Fibroblast of skin of abdomen (primary cell): ENCODE data around the gene HSFX2. TPM values are rescaled to one million over a fixed set of nuclear protein-coding genes. Genes with fewer than 3 reads are reported as not detected.
"Not testable (repeated sequence)": the region's sequence is repeated elsewhere in the genome, so short reads cannot be mapped to it uniquely, and the experiment has no call there.

Experiments used
- DNase-seq: peaks from one replicate; pipeline ENCODE4 v3.0.0-alpha.2; 2013
- polyA plus RNA-seq, 2 experiments: library from polyadenylated mRNA; unstranded; fragments of 120-200 nt; gene quantifications; one replicate each; pipeline ENCODE4 v1.2.1, GENCODE V29; 2013; ENCODE audit not compliant: insufficient read length in 2 of 2

Gene HSFX2, protein sequence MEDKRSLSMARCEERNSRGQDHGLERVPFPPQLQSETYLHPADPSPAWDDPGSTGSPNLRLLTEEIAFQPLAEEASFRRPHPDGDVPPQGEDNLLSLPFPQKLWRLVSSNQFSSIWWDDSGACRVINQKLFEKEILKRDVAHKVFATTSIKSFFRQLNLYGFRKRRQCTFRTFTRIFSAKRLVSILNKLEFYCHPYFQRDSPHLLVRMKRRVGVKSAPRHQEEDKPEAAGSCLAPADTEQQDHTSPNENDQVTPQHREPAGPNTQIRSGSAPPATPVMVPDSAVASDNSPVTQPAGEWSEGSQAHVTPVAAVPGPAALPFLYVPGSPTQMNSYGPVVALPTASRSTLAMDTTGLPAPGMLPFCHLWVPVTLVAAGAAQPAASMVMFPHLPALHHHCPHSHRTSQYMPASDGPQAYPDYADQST
- polyA plus RNA-seq (2013, experiment 1 of 2; ENCODE audit: insufficient read length), result 0.22 TPM
- not detected for polyA plus RNA-seq (2013, experiment 2 of 2; ENCODE audit: insufficient read length)

DNA sequence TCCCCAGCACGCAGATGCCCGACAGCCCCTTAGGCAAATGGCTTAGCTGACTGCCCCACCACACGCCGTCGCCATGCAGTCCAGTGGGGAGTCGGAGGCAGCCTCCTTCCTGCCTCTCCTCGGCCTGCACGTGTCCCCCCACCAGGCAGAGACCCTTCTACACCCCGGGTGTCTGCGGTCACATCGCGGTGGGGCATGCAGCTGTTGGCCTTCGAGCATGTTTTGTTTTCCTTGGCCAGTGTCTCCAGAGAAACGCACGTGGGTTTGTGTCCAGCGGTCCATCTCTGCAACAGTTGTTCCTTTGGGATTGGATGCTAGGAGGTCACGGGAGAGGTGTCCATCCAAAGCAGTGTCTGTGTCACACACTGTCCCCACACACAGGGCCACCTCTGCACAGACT, at the start of gene HSFX2:
Gene HSFX2 (minus strand): TSS at position 101 of the 400 bp plus-strand sequence. CDS start 614 bp downstream, outside the sequence.
- not testable (repeated sequence) for DNase-seq

DNA sequence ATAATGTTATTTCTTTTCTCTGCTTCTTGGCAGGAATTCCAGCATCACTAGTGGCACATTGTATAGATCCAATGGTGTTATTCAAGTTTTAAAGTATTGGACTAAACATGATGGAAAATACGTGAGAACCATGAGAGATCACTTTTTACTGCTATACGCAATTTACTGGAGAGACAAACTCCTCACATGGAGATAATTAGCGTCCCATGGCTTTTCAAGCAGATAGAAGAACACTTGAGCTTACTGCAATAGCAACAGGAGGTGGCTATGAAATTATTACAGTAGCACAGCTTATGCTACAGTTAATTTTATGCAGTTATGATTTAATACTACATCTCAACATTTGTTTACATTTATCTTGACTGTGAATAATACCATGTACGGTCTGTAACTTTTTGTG, 48.4 kb upstream of the HSFX2 start:
- DNase-seq, result no peak

DNA sequence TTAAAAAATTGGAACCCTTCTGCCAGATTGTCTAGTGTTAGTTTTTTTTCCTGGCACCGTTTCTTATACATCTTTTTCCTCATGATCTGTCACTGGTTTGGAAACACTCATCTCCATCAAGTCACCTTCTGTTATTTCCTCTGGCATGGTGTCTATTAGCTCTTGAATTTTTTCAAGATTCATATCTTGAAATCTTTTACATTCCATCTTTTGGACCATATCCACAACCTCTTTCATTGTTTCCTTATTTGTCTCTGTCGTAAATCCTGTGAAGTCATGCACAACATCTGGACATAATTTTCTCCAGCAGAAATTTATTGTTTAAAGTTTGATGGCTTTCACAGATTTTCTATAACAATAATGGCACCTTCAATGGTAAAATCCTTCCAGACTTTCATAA, 46.7 kb upstream of the HSFX2 start:
- DNase-seq, result peak; percentile 65

DNA sequence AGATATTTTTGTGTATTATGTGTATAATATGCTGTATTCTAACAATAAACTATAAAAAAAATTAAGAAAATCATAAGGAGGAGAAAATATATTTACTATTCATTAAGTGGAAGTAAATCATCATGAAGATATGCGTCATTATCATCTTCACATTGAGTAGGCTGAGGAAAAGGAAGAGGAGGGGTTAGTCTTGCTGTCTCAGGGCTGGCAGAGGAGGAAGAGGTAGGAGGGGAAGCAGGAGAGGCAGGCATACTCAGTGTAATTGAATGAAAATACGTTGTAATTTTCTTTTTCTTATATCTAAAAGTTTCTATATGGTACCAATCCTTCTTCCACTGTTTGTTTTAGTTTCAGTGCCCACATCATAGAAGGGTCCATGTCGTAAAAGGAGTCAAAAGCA, 46.3 kb upstream of the HSFX2 start:
- no peak for DNase-seq

DNA sequence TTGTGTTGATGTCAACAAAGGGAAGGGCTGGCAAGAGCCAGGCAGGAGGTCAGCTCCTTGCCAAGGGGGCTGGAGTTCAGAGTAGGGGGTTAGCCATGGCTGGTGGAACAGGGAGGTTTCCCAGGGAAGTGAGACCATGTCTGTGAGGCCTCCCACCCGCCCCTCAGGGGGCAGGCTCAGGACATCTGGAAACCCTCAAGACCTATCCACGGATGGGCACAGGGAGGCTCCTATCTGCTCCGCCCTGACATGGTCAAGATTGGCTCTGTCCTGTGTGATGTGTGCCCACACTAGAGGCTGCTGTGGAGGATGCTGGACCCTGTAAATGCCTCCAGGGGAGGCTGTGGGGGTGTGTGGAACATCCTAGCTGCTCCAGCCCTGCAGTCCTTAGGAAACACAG, 44.5 kb upstream of the HSFX2 start:
- DNase-seq, result no peak

DNA sequence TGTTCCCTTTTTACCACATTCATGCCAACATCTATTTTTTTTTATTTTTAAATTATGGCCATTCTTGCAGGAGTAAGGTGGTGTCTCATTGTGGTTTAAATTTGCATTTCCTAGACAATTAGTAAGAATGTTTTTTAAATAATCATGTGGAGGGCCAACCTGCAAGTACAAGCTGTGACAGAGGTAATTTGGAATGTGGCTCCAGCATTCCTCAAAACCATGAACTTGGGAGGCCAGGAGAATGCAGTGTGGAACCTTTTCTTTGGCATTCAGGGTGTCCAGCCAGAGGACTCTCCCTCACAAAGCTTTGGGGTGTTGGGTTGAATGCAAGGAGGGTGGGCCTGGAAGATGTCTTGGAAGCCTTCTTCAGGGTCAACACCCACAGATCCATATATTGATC, 43.7 kb upstream of the HSFX2 start:
- peak; percentile 68 for DNase-seq

GRCh38 chrX:149633511-149633910, 38.4 kb upstream of the HSFX2 start:
- no peak for DNase-seq

- peak; percentile 51 for DNase-seq
Measured at GRCh38 chrX:149631234-149632165, 36.4 kb upstream of the HSFX2 start, which contains the start of gene TMEM185A. TMEM185A (minus strand) TSS chrX:149631792; CDS start chrX:149631580, 212 bp downstream.

DNA sequence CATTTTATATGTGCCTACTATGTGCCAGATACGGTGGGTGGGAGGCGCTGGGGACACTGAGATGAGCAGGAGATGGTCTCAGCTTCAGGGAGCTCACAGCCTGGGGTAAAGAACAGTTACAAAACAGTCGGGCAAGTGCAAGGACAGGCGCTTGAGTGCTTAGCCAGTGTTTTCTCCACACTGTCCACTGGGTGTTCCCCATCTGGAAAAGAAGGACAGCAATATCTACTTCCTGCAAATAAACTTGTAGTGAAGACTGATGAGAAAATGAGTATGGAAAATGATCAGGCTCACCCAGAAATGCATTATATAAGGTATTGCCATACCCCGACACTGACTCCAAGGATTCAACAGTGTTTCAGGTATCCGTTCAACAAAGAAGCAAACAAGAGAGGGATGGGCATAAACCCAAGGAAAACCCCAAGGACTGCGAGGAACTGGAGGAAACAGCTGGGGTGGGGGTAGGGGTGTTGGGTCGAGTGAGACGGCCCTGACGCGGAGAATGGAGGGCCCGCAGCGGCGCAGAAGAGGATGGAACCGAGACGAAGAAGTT, 35.6 kb upstream of the HSFX2 start:
- peak; percentile 13 for DNase-seq

- DNase-seq, result no peak
Measured at GRCh38 chrX:149629730-149630387, 34.7 kb upstream of the HSFX2 start.

DNA sequence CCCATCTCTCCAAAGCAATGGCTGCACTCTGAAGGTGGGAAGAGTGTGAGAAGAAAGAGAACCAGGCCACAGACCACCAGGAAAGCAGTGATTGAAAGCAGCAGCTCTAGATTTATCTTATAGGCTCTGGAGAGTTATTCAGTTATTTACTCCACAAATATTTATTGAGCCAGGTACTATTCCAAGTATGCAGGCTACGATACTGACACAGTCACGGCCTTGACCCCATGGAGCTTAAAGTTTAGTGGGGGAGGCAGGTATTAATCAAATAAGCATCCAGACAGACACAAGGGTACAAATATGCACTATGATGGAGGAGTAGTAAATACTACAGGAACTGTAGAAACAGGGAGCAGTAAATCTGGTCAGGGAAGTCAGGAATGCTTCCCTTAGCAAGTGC, 33.7 kb upstream of the HSFX2 start:
- no peak for DNase-seq

- DNase-seq, result no peak
Measured at GRCh38 chrX:149628280-149628679, 33.2 kb upstream of the HSFX2 start.

DNA sequence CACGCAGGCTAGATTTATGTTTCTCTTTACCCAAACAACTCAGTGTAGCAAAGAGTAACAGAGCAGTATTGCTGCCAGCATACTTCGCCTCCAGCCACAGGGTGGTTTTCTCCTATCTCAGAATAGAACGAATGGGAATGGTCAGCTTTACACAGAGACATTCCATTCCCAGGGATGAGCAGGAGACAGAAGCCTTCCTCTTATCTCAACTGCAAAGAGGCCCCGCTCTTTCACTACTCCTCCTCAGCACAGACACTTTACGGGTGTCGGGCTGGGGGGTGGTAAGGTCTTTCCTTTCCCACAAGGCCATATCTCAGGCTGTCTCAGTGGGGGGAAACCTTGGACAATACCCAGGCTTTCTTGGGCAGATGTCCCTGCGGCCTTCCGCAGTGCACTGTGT, 31.7 kb upstream of the HSFX2 start:
- not testable (repeated sequence) for DNase-seq

DNA sequence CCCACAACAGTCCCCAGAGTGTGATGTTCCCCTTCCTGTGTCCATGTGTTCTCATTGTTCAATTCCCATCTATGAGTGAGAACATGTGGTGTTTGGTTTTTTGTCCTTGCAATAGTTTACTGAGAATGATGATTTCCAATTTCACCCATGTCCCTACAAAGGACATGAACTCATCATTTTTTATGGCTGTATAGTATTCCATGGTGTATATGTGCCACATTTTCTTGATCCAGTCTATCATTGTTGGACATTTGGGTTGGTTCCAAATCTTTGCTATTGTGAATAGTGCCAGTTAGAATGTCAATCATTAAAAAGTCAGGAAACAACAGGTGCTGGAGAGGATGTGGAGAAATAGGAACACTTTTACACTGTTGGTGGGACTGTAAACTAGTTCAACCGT, 24.5 kb upstream of the HSFX2 start:
- not testable (repeated sequence) for DNase-seq

DNA sequence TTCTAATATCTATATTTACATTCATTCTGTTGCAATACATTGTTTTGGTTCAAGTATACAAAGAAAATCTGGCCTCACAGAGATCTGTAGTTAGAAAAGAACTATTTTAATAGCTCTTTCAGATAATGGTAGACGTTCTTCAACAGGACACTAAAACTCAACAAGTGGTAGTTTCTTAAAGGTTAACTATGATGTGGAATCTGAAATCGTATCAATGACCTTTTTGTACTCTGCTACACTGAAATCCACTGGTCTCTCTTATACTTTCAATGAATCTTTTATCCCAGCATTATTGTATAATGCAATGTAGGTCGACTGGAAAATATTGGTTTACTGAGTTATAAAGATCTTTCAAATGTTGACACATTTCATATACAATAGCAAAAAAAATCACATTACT, 23.8 kb upstream of the HSFX2 start:
- no peak for DNase-seq

DNA sequence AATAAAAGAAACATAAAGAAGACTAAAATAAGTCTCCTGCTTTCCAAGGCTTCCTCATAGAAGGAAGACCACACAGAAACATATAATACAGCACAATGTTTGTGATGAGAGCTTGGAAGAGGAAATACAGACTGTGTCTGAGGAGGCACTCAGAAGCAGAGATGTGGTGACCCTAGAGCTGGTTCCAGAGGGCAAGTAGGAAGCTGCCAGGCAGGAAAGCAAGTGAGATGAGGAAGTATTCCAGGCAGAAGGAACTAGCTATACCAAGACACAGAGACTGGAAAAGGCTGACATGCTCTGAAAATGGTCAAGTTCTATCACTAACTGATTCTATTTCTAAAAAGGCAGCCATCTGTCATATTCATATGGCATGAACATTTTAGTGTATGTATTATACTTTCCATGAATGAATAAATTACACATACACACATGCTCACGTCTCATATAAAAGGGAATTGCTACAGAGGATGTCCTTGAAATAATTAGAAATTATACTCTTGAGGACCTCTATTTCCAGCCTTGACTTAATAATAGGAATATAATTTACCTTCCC, 16.6 kb upstream of the HSFX2 start:
- no peak for DNase-seq

DNA sequence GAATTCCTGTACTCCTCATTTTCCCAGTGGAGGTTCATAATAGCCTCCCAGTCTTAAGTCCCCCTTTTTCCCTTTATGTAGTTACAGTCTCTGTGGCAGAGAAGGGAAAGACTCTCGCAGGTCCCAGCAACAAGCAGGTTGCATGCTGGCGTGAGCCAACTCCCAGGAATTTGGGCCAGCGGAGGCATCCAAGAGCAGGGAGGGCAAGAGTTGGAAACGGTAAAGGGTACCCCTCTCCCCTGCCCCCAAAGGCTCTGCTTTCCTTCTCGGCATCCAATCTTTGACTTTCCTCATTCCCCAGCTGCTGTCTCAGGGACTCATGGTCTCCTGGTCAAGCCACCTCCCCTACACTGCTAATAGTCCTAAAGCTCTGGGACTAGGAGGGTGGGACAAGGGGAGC, 15.4 kb upstream of the HSFX2 start:
- DNase-seq, result no peak

DNA sequence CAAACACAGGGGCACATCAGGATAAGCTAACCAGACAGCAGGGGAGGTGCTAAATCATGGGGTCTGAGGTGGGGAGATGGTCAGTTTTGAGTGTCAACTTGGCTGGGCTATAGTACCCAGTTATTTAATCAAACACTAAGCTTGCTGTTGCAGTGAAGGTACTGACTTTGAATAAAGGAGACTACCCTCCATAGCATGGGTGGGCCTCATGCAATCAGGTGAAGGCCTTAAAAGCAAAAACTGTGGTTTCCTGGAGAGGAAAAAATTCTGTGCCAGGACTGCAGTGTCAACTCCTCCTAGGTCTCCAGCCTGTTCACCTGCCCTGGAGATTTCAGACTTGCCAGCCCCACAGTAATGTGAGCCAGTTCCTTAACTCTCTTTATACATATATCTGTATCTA, 12.6 kb upstream of the HSFX2 start:
- DNase-seq, result no peak

- not testable (repeated sequence) for DNase-seq
Measured at GRCh38 chrX:149605248-149605885, 10.3 kb upstream of the HSFX2 start.

DNA sequence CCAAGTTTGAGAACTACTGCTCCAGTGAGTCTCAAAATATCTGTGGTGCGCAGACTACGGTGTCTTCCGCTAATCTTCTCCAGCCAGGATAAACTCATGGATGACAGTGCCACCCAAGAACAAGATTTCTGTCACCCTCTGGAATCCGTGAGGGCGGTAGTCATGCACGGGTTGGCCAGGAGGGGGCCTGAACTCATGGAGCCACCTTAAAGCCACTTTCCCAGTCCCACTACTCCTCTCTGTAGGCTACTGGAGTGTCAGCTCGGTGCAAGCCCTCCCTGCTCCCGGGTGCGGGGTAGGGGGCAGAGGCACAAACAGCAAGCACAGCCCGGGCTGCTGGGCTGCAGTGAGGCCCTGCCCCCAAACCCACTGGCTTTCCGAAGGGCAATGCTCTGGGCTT, 3.5 kb upstream of the HSFX2 start:
- not testable (repeated sequence) for DNase-seq

DNA sequence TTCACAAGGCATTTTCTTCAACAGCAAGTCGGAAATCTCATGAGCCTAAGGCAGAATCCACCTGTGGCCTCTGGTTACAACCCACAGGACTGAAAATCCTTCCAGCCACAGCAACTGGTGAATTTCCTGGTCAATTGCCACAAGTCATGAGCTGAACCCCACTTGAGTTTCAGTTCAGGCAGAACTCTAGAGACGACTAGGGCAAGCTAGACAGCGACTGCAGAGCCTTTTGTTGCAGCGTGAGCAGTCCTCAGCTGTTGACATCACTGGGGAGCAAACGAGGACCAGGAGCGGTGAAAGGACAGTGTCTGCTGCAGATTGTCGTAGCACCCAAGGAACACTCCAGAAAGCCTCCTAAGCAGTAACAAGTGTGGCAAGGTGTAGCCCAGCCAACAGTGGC, 829 bp upstream of the HSFX2 start:
- DNase-seq, result not testable (repeated sequence)
